D721Med (cell line): ENCODE results near the gene AREL1.

Experiments
- DNase-seq: peaks from one replicate; pipeline ENCODE4 v3.0.0; 2011; ENCODE audit warnings: low spot score; ENCODE audit not compliant: insufficient read length
- FAIRE-seq: peaks from 2 replicates; lab custom pipeline; 2011; peaks lifted over from hg19 to GRCh38; lab: Jason Lieb, UNC
- CTCF ChIP-seq: IDR thresholded peaks from 2 replicates; pipeline ENCODE4 v1.5.1; 2012; ENCODE audit warnings: mild to moderate bottlenecking, control low read depth; ENCODE audit not compliant: insufficient read depth; ENCODE audit errors: missing control alignments

The AREL1 gene

GRCh38 chr14:74647678-74648461 is 65.0 kb downstream of the AREL1 start:
- TF ChIP-seq CTCF: no peak
- FAIRE-seq (no peak), DNase-seq (no peak)

GRCh38 chr14:74647061-74647677 is 65.7 kb downstream of the AREL1 start:
- FAIRE-seq: no peak
- TF ChIP-seq CTCF: no peak
- no peak for DNase-seq

GRCh38 chr14:74645756-74646470 is 67.0 kb downstream of the AREL1 start:
- no peak for TF ChIP-seq CTCF
- DNase-seq (no peak), FAIRE-seq (no peak)

- TF ChIP-seq CTCF: no peak
- FAIRE-seq (no peak), DNase-seq (no peak)
Observed at GRCh38 chr14:74645244-74645643, 67.6 kb downstream of the AREL1 start.

GRCh38 chr14:74641601-74642391 is 71.1 kb downstream of the AREL1 start:
- TF ChIP-seq CTCF: no peak
- DNase-seq: no peak
- FAIRE-seq: no peak

GRCh38 chr14:74638966-74639365 is 73.9 kb downstream of the AREL1 start:
- no peak for TF ChIP-seq CTCF
- FAIRE-seq (peak; percentile 44), DNase-seq (no peak)
